IPS-NIHi7 (cell line): ENCODE results near the gene MACF1.
"Not testable (repeated sequence)": the region's sequence is repeated elsewhere in the genome, so short reads cannot be mapped to it uniquely, and the experiment has no call there.

Experiments used
- DNase-seq: peaks from one replicate; pipeline ENCODE4 v3.0.0; 2012; ENCODE audit warnings: mixed read lengths; ENCODE audit errors: extremely low spot score

MACF1 gene

DNA sequence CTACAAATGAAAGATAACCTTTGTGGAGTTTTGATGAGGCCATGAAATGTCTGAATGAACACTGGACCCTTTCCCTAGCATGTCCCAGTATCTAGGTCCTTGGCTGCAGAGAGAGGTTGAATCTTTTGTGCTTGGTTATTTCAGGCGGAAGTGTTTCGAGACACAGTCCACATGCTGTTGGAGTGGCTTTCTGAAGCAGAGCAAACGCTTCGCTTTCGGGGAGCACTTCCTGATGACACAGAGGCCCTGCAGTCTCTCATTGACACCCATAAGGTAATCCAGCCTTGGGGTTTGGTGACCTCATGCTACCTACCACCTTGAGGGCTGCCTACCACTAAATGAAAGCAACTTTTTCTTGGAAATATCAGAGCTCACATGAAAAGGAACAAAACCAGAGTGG, 248.0 kb downstream of the MACF1 start:
- no peak for DNase-seq

DNA sequence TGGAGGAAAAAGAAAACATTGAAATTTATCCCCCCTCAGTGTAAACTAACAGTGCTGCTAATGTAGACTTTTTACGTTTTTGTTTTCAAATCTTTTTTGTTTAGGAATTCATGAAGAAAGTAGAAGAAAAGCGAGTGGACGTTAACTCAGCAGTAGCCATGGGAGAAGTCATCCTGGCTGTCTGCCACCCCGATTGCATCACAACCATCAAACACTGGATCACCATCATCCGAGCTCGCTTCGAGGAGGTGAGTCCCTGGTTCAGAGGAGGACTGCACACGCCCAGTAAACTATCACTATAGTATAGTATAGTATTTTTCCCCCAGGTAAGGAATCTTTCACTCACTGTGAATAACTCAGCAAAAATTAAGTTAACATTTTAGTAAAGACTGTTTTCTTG, 249.1 kb downstream of the MACF1 start:
- no peak for DNase-seq

DNA sequence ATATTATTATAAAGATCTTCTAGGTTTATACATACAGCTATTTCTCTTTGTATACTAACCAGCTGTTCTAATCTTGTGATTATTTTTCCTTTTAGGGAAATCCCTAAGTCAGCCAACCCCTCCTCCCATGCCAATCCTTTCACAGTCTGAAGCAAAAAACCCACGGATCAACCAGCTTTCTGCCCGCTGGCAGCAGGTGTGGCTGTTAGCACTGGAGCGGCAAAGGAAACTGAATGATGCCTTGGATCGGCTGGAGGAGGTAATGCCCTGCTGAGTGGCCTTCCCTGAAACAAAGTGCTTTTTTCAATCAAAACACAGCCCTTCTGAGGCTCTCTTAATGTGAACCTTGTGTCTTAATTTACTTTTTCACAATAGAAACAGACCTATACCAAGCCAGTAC, 254.5 kb downstream of the MACF1 start:
- no peak for DNase-seq

DNA sequence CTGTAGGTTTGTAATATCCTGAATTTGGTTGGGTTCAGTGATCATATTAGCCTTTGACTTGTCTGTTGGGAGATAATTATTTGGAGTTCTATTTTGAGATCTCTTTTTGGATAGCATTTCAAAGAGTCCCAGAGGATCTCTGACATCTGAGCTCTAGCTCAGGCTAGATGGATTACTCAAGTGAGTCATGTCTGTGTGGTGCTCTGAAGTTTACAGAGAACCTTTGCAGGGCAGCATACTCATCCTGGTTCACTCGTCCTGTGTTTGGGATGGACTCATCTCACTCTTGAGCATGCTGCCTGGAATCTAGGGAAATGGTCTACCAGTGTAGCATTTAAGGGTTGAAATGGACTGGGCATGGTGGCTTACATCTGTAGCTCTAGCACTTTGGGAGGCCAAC, 257.6 kb downstream of the MACF1 start:
- DNase-seq: no peak

DNA sequence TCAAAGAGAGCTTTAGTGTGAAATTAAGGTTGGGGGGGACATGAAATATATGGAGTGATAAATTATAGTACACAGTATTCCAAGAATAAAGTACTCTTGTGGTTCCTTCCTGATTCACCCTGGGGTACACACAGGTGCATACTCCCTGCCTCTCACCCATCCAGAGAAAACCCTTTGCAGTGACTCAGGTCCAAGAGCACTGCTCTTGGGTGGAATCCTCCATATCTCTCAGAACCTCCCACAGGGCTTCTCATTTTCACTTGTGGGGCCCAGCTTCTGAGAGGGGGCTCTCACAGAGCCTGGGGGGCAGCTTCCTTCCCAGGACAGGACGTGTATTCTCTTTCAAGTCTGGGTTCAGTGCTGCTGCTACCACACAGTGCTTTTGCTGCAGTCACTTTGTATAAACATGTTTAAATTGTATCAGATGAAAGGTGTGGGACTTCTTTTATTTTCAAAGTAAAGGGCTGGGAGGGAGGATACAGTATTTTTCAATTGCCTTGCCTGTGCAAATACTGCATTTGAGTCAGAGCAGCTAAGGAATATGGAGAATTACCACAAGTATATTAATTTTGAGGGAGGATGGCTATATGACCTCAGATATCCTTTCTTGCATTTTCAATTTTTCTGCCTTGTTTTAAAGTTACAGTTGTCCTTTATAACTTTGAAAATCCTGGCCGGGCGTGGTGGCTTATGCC, 262.1 kb downstream of the MACF1 start:
- DNase-seq: no peak

DNA sequence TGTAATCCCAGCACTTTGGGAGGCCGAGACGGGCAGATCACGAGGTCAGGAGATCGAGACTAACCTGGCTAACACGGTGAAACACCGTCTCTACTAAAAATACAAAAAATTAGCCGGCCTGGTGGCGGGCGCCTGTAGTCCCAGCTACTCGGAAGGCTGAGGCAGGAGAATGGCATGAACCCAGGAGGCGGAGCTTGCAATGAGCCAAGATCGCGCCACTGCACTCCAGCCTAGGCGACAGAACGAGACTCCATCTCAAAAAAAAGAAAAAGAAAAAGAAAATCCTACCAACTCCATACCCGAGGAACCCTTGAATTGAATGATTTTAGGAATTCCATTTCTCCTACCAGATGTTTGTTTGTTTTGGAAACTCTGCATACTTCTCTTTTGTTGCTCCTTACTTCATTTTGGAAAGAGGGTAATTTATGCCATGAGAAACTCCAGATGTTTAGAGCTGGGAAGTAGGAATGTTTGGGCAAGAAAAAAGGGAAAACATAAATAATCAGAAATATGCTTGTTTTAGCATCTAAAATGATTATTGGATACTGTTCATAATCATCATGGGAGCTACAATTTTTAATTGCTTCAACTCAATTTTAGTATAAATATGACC, 262.7 kb downstream of the MACF1 start:
- not testable (repeated sequence) for DNase-seq

DNA sequence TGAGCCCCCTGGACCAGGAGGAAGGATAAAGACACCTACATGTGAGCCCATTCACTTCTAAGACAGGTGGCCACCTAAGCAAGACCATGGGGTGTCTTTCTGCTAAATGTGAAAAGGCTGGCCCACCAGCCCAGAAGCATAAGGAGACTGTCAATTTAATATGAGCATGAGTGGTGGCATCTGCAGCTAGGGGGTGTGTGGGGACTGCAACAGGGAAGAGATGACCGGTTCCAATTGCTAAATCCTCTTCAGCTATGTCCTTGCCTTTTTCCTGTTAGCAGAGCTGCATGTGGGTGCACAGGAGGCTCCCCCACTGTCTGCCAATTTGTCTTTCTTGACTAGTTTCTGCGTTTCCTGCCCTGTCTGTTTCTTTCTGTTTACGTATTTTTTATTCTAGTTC, 264.7 kb downstream of the MACF1 start:
- no peak for DNase-seq

DNA sequence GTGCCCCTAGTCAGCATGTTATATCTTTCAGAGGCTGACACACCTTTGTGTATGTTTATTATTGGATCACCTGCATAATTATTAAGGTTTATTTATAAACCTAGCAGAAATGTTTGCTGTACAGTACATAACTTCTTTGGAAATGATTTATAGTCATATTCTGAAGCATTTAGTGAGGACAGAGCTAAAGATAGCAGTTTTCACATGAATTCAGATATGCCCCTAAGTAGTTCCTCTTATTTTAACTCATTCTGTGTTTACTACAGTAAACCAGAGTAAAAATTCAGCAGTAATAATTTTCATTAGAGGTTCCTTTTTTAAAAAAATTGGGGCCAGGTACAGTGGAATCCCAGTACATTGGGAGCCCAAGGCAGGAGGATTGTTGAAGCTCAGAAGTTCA, 265.5 kb downstream of the MACF1 start:
- DNase-seq: no peak

DNA sequence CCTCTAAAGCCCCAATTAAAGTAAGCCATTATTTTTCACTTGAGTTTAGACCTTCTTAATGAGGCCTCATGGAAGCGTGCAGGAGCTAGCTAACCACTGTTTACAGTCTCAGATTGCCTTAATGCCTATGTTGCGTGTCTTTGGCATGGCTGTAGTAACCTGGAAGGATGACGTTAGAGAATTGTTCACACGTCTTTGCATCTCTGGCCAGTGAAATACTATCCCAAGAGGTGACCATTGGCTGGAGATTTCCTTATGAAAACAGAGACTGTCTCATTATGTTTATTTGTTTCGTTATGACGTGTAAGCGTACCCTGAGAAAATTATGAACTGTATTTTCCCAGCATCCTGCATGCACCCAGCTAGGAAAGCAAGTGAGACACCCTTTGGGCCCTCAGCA, 268.3 kb downstream of the MACF1 start:
- no peak for DNase-seq

DNA sequence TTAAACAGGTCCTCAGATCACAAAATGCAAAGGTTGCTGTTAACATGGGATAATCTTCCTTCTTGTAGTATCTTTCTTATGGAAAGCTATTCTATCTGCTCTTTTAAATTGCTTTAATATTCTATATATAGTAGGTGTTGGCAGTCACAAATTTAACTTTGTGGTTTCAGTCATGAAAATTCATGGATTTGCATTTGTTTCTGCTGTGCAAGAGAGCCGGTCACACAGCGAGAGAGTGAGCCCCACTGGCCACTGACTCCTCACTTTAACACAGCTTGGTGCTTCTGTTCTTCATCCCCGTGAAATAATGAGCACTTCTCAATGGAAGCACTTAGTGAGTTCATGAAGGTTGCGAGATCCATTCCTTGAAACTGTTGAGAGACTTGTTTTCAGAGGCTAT, 268.8 kb downstream of the MACF1 start:
- no peak for DNase-seq

DNA sequence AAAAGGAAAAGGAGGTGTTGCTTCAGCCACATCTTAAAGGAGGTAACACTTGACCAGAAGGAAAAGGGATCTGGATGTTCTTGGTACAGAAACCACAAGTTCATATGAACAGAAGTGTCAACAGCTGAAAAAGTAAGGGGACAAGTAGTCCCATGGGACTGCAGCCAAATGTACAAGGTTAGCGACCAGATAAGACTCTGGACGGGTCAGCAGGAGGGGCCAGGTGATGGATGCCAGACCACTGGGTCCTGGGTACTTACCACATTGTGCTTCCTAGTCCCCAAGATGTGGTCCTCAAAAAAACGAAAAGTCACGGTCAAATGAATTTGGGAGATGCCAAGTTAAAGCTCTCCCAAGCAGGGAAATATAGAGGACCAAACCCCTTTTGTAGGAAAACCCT, 270.3 kb downstream of the MACF1 start:
- DNase-seq: no peak

DNA sequence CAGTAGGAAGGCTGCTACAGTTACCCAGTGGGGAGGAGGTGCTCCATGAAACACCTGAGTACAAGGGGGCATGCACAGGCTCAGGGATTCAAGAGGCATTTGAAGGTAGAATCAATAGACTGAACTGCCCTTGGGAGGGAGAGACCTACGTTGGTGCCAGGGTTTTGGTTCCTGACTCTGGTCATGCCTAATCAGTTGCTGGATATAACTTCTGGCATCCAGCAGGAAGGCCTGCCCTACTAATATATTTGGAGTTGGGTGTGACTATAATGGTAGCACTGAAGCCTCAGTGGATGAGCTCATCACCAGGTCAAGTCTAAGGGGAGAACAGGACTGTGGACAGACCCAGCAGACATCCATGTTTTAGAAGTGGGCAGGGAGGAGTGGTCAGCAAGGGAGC, 271.1 kb downstream of the MACF1 start:
- not testable (repeated sequence) for DNase-seq

DNA sequence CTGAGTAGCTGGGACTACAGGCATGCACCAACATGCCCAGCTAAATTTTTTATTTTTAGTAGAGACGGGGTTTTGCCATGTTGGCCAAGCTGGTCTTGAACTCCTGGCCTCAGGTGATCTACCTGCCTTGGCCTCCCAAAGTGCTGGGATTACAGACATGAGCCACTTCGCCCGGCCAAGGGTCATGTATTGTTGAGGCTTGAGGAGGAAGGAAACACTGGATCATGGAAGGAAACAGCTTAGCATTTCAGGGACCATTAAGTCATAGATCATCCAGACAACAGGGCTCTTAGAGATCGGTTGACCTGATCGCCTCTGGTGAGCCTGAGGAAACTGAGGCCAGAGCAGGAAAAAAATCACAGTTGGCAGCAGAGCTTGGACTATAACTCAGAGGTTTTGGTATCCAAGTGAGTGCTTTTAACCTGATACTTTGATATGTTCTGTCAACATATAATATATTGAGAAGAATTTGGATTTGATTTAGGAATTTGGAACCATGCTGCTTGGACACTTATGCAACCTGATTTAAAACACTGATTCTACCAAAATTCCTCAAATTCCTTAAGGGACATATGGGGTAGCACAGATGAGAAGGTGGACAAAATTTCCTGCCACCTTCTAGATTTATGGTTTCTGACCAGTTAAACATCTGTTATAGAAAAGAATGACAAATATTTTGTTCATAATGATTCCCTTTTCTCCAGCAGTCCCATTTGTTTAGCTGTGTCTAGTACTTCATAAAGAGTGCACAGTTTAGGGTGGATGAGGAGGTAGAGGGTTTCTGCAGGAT, 273.8 kb downstream of the MACF1 start:
- no peak for DNase-seq

DNA sequence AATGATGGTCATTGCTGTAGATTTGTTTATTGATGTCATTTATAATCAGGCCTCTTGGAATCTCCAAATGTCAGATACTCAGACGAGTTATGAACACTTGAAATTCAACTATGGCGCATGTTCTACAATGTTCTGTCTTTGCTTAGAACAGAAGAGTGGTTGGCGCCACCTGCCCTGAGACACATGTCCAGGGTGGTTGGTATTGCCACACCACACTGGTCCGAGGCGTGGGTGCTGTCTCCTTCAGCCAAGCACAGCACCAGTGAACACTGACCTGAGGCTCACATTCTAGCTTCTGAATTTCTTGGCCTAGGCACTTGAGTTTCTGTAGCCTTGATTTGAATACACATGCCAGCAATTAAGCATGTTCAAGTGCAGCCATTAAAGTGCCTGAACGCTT, 276.8 kb downstream of the MACF1 start:
- DNase-seq: no peak

DNA sequence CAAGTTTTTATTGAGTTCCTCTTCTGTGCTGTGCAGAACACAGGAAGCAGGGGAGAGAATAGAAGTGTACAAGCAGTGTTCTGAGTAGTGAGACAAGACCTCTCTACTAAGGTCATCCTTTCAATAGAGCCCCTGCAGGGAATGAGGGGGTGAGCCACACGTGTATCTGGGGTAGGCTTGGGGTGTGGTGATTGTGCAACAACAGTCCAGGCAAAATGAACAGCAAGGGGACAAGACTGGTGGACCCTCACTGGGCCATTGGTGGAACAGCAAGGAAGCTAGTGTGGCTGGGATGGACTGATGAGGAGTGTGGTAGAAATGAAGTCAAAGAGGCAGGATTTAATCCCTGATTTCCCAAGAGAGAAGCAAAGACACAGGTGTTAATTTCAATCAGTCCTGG, 278.8 kb downstream of the MACF1 start:
- DNase-seq: no peak

DNA sequence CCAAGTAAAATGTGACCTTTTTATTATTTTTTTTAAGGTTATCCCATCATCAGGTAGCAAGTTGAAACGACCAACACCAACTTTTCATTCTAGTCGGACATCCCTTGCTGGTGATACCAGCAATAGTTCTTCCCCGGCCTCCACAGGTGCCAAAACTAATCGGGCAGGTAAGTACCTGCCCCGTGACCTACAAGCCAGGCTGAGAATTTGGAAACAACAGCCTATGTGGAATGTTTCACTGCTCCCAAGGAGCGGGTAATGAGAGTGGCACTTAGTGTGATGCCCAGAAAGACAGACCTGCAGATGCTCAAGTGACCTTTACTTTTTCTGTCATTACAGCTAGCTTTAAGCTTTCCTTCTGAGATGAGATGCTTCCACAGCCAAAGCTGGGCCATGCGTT, 280.1 kb downstream of the MACF1 start:
- DNase-seq: no peak

DNA sequence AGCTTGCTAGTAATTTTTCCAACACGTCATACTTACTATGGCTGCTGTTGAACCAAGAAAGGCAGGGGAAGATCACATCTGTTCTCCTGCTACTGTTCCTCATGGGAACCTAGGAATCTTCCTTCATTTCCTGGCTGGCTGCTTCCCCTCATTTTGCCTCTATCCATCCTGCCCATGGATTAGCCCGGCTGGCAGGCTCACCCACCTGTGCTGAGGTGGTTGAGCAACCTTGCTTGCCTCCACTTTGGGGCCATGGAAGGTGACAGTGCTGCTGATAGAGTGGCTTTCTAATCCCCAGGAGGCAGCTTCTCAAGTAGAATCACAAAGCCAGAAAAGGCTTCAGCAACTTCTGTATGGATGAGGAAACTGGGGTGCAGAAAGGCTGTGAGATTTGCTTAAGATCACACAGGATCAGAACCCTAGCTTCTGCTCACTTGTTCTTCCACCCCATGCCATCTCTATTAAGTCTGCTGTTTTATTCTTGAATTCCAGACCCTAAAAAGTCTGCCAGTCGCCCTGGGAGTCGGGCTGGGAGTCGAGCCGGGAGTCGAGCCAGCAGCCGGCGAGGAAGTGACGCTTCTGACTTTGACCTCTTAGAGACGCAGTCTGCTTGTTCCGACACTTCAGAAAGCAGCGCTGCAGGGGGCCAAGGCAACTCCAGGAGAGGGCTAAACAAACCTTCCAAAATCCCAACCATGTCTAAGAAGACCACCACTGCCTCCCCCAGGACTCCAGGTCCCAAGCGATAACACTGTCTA, 280.7 kb downstream of the MACF1 start:
- no peak for DNase-seq

DNA sequence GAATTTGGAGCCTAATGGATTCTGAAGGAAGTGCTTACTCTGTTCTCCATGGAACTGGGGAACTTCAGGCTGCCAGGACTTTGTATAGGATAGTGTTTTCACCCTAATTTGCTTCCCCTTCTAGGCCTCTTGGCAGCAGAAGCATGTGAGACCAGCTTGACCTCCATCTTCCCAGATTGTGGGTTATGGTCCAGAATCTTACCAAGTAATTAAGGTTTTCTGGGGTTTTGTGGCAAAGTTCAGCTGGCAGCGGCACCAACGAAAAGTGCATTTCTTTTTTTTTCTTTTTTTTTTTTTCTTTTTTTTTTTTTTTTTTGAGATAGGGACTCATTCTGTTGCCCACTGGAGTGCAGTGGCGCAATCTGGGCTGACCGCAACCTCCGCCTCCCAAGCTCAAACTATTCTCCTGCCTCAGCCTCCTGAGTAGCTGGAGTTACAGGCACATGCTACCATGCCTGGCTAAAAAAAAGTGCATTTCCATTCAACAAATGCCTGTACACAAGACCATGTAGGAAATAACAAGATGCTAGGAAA, 283.6 kb downstream of the MACF1 start:
- DNase-seq: no peak

DNA sequence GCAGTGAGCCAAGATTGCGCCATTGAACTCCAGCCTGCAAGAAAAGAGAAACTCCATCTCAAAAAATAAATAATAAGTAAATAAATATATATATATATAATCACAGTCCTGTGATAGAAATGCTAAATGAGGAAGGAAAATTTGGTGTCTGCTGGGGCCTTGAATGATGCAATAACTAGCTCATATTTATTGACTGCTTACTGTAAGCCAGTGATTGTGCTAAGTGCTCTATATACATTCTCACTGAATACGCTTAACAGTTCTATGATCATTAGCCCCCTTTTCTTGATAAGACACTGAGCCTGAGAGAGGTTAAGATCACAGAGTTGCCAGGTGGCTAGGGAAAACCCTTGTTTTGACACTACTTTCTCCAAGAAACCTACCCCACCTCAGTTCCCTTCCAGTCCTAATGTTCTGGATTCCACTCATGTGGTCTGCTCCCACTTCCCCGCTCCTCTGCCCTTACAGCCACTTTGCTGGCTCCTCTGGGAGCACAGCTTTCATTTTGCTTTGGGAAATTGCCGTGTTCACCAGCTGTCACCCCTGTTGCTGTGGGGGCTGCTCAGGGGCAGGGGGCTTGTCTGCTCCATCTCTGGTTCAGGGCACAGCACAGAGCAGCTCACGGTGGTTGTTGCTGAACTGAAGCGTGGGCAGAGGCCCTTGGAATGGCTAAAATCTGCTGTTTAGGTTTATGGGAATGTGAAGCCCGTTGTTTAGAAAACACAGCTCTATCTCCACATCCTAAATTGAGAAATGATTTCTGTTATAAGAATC, 284.5 kb downstream of the MACF1 start:
- DNase-seq: no peak

DNA sequence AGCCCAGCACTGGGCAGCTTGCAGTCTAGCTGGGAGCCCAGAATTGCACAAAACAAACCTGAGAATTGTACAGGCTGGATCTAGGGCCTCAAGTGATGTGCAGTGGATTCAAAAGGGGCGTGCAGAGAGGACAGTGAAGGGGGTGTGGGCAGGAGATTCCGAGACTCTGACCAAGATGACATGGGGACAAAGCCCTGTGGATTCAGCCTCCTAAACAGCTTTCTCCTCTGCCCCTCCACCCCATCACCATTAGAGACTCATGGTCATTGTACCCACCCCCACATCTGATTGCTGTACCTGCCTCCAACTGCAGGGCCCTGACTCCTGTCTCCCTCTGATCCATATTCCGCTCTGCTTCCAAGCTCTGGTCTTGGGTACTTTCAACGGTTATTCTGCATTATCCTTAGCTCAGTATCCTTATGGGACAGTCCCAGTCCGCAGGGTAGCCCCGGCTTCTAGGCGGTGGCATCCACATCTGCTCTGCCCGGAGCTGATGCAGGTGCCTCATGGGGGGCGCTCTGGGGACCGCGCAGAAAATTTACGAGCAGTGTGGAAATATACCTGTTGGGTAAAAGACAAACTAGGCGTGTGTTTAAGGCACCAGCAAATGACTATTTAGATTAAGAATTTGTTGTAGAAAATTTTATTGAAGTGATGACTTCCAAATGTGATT, 285.2 kb downstream of the MACF1 start:
- no peak for DNase-seq
